BJ (cell line): ENCODE measurements around the gene PROC. TPM values are rescaled to one million over a fixed set of nuclear protein-coding genes. Genes with fewer than 3 reads are reported as not detected.

Experiments used
- CTCF ChIA-PET: fragments of 350-600 bp; formaldehyde crosslinking; extraction: SDS; loops from one replicate; lab custom pipeline; 2021; ENCODE audit warnings: antibody characterized with exemption, inconsistent platforms; lab: Yijun Ruan, JAX
- POLR2A ChIA-PET: fragments of 300-600 bp; sonication (Branson Sonifier 250); formaldehyde crosslinking; extraction: SDS; loops from one replicate; lab custom pipeline; 2021; ENCODE audit warnings: antibody characterized with exemption; lab: Charles Lee
- DNase-seq: peaks from one replicate; pipeline ENCODE4 v3.0.0-alpha.2; 2011; ENCODE audit warnings: low read depth
- H3K27me3 ChIP-seq: 2 replicates; pipeline ENCODE4 v1.6.0; 2011; ENCODE audit warnings: low read length; ENCODE audit not compliant: control insufficient read depth, insufficient read depth
- H3K36me3 ChIP-seq: 2 replicates; pipeline ENCODE4 v1.5.1; 2011; ENCODE audit warnings: low read length; ENCODE audit not compliant: control insufficient read depth, insufficient read depth
- H3K4me3 ChIP-seq: 2 replicates; pipeline ENCODE4 v1.5.1; 2011; ENCODE audit warnings: low read depth, mild to moderate bottlenecking, control low read depth, low read length
- polyA plus RNA-seq: library from polyadenylated mRNA; depleted of rRNA; stranded (reverse); fragments of >200 nt; gene quantifications from 2 replicates; pipeline ENCODE4 v1.2.3, GENCODE V29; 2011
- TF ChIP-seq, protein P1 (sequence below): IDR thresholded peaks from 2 replicates; pipeline ENCODE4 v1.5.1; 2011; ENCODE audit warnings: low read depth, mild to moderate bottlenecking, control low read depth, inconsistent platforms, low read length, moderate library complexity; ENCODE audit not compliant: insufficient read depth

Gene PROC
- polyA plus RNA-seq, 1 experiment = 0.11 TPM

DNA sequence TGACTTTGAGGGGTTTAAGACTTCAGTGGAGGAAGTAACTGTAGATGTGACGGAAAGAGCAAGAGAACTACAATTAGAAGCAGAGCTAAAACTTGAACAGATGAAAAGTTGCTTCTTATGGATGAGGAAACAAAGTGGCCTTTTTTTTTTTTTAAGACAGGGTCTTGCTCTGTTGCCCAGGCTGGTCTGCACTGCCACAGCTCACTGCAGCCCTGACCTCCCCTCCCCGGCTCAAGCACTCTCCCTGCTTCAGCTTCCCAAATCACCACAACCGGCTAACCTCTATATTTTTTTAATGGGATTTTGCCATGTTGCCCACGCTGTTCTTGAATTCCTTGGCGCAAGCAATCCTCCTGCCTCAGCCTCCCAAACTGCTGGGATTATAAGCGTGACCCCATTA is 33.7 kb upstream of the PROC start:
- no peak overlapping the region for H3K4me3 ChIP-seq
- TF ChIP-seq, protein P1, sequence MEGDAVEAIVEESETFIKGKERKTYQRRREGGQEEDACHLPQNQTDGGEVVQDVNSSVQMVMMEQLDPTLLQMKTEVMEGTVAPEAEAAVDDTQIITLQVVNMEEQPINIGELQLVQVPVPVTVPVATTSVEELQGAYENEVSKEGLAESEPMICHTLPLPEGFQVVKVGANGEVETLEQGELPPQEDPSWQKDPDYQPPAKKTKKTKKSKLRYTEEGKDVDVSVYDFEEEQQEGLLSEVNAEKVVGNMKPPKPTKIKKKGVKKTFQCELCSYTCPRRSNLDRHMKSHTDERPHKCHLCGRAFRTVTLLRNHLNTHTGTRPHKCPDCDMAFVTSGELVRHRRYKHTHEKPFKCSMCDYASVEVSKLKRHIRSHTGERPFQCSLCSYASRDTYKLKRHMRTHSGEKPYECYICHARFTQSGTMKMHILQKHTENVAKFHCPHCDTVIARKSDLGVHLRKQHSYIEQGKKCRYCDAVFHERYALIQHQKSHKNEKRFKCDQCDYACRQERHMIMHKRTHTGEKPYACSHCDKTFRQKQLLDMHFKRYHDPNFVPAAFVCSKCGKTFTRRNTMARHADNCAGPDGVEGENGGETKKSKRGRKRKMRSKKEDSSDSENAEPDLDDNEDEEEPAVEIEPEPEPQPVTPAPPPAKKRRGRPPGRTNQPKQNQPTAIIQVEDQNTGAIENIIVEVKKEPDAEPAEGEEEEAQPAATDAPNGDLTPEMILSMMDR = no peak
- POLR2A ChIA-PET = no interaction called here
- no peak for DNase-seq
- no peaks in the 10 kb centered on the region for H3K27me3 ChIP-seq
- H3K36me3 ChIP-seq = no peaks in the 10 kb centered on the region
- CTCF ChIA-PET = no interaction called here

DNA sequence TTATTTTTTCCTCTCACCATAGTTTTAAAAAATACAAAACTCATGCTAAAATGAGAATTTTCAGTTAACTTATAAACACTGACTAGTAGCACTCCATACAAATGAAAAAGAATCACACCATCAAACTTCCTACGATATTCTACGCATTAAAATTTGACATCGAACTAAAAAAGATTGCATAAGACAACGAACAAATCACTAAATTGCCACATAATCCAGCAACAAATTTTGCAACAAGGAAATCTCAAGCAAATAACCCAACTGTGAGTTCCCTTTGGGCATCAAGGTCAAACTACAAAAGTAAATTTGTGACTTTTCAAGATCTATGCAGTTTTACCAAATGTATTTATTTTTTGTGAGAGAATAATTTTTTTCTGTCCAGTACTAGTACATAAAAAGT is 32.0 kb upstream of the PROC start:
- ChIA-PET POLR2A (no interaction called here), CTCF (interaction anchor here (1.1 to 1.5 kb wide), 2 partner anchors 16 to 19 kb away, joined by 3 read pairs; no protein-coding TSS in a partner anchor)
- Histone ChIP-seq H3K36me3 (no peaks in the 10 kb centered on the region), H3K4me3 (peak overlapping the region; percentile 95), H3K27me3 (no peaks in the 10 kb centered on the region)
- DNase-seq = no peak
- TF ChIP-seq, protein P1 = no peak

DNA sequence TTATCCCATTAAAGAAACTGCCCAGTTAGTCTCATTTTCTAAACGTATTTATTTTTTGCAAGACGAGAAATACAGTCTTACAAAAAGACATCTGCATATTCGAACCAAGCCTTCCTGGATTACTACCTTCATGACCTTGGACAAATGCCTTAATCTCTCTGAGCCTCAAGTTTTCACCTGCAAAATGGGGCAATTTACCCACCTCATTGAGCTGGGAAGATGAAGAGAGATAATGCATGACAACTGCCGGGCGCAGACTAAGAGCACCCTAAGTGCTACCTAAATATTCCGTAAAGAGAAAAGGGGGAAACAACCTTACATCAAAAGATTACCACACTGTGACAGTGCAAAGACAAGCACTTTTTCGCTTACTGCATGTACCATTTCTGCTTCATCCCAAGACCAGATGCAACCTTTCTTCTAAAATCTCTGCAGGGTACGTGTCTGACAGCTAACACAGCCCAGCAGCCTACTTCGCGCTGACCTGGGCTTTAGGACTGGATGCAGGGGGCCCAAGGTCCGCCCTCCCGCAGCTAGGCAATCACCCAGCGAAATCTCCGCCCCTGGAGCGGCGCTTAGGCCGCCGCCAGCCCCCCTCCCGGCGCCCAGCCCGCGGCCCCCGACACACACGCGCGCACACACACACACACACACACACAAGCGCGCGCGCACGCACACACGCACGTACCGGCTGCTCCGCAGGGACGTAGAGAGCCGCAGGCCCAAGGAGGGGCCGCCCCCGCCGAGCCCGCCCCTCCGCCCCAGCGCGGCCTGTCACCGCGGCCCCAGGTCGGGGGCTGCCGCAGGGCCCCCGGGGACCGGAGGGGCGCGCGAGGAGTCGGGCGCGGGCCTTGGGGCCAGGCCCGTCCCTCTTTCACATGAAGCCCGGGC is 31.2 kb upstream of the PROC start:
- ChIA-PET CTCF (interaction anchor here (1.5 kb wide), 1 partner anchor 17 kb away, joined by 3 read pairs; no protein-coding TSS in a partner anchor), POLR2A (interaction anchor here (0.6 kb wide), 1 partner anchor 11 kb away, joined by 5 read pairs; no protein-coding TSS in a partner anchor)
- TF ChIP-seq, protein P1 = no peak

DNA sequence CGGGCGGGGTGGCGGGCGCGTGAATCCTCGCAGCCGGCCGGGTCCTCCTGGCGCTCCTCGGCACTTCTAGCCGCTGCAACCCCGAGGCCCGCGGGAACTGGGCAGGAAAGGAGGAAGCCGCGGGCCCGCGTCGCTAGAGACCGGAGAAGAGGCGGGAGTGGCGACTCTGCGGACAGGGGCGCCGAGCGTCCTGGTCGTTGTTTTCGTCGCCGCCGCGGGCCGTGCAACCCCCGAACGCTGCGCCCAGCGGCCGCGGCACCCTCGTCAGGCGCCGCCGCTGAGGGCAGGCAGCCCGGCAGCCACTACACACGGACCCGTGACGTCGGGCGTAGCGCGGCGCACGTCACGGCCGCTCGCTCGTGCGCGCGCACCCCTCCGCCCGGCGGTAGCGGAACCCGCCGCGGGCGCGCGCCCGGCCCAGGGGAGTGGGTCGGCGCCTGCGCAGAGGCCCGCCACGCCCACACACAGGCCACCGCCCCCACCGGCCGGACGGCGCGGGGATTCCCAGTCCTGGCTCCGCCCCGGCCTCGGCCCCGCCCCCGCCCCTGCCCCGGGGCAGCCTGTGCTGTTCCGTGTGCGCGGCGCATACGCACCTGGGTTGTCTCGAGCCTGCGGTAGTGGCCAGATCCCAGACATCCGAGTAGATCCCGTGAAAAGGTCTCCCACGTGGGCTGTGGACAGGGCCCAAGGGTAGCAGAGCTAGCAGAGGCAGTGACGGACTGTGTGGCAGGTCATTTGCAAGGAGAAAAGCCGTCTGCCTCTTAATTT is 30.4 kb upstream of the PROC start, which contains the start of gene MAP3K2:
Gene MAP3K2 (minus strand): TSS at position 321 of the 768 bp plus-strand sequence. CDS start 44,846 bp downstream, outside the sequence.
- TF ChIP-seq, protein P1 = no peak
- H3K36me3 ChIP-seq = no peaks in the 10 kb centered on the region
- ChIA-PET POLR2A (no interaction called here), CTCF (interaction anchor here (1.2 to 1.7 kb wide), 3 partner anchors 18 to 37 kb away, joined by 3 to 4 read pairs (median 3); no protein-coding TSS in a partner anchor)
- DNase-seq = peak; percentile 44
- H3K4me3 ChIP-seq = peak within 1 kb of the TSS; percentile 95
- no peaks in the 10 kb centered on the region for H3K27me3 ChIP-seq

More for the DNA sequence above, 31.2 kb upstream of the PROC start:
- DNase-seq = no peak
- Histone ChIP-seq H3K36me3 (no peaks in the 10 kb centered on the region), H3K27me3 (no peaks in the 10 kb centered on the region), H3K4me3 (peak overlapping the region; percentile 95)
